Rectal smooth muscle tissue (tissue), 1 donor: ENCODE measurements around the gene PRSS22.

ENCODE experiments used
- H3K27ac ChIP-seq: one replicate; pipeline ENCODE4 v1.7.0; 2013; ENCODE audit warnings: low read depth, low read length, inconsistent platforms
- H3K27me3 ChIP-seq: one replicate; pipeline ENCODE4 v1.7.0; 2013; ENCODE audit warnings: low read length; ENCODE audit not compliant: control insufficient read depth, insufficient read depth
- H3K36me3 ChIP-seq: one replicate; pipeline ENCODE4 v1.7.0; 2013; ENCODE audit warnings: low read length; ENCODE audit not compliant: control insufficient read depth, insufficient read depth
- H3K4me1 ChIP-seq: one replicate; pipeline ENCODE4 v1.7.0; 2013; ENCODE audit warnings: low read length; ENCODE audit not compliant: control insufficient read depth, insufficient read depth
- H3K4me3 ChIP-seq: one replicate; pipeline ENCODE4 v1.7.0; 2013; ENCODE audit warnings: low read length
- H3K9ac ChIP-seq: one replicate; pipeline ENCODE4 v1.7.0; 2013; ENCODE audit warnings: low read length

Gene PRSS22

GRCh38 chr16:2828521-2828840, 29.5 kb downstream of the PRSS22 start:
- Histone ChIP-seq H3K4me3 (no peak overlapping the region), H3K9ac (no peak overlapping the region), H3K36me3 (no peaks in the 10 kb centered on the region), H3K27ac (no peak overlapping the region), H3K4me1 (no peaks in the 10 kb centered on the region), H3K27me3 (peaks cover 3% of the 10 kb centered on the region)

GRCh38 chr16:2827831-2828520, 30.0 kb downstream of the PRSS22 start:
- no peak overlapping the region for H3K9ac ChIP-seq
- H3K4me1 ChIP-seq = no peaks in the 10 kb centered on the region
- no peak overlapping the region for H3K27ac ChIP-seq
- no peaks in the 10 kb centered on the region for H3K36me3 ChIP-seq
- peaks cover 3% of the 10 kb centered on the region for H3K27me3 ChIP-seq
- H3K4me3 ChIP-seq = no peak overlapping the region

- Histone ChIP-seq H3K36me3 (no peaks in the 10 kb centered on the region), H3K4me3 (no peak overlapping the region), H3K4me1 (no peaks in the 10 kb centered on the region), H3K9ac (no peak overlapping the region), H3K27me3 (peaks cover 3% of the 10 kb centered on the region), H3K27ac (no peak overlapping the region)
Measured at GRCh38 chr16:2827374-2827791, 30.6 kb downstream of the PRSS22 start.

GRCh38 chr16:2826591-2827373, 31.2 kb downstream of the PRSS22 start:
- Histone ChIP-seq H3K9ac (no peak overlapping the region), H3K4me1 (no peaks in the 10 kb centered on the region), H3K36me3 (no peaks in the 10 kb centered on the region), H3K4me3 (no peak overlapping the region), H3K27ac (no peak overlapping the region), H3K27me3 (peaks cover 3% of the 10 kb centered on the region)

GRCh38 chr16:2825906-2826305, 32.1 kb downstream of the PRSS22 start:
- Histone ChIP-seq H3K9ac (no peak overlapping the region), H3K4me3 (no peak overlapping the region), H3K4me1 (no peaks in the 10 kb centered on the region), H3K27me3 (no peaks in the 10 kb centered on the region), H3K27ac (no peak overlapping the region), H3K36me3 (no peaks in the 10 kb centered on the region)

- Histone ChIP-seq H3K36me3 (no peaks in the 10 kb centered on the region), H3K27me3 (no peaks in the 10 kb centered on the region), H3K9ac (no peak overlapping the region), H3K4me3 (no peak overlapping the region), H3K27ac (no peak overlapping the region), H3K4me1 (no peaks in the 10 kb centered on the region)
Measured at GRCh38 chr16:2825049-2825742, 32.8 kb downstream of the PRSS22 start.

GRCh38 chr16:2824626-2825025, 33.3 kb downstream of the PRSS22 start:
- Histone ChIP-seq H3K27me3 (no peaks in the 10 kb centered on the region), H3K27ac (no peak overlapping the region), H3K9ac (no peak overlapping the region), H3K36me3 (no peaks in the 10 kb centered on the region), H3K4me3 (no peak overlapping the region), H3K4me1 (no peaks in the 10 kb centered on the region)

DNA sequence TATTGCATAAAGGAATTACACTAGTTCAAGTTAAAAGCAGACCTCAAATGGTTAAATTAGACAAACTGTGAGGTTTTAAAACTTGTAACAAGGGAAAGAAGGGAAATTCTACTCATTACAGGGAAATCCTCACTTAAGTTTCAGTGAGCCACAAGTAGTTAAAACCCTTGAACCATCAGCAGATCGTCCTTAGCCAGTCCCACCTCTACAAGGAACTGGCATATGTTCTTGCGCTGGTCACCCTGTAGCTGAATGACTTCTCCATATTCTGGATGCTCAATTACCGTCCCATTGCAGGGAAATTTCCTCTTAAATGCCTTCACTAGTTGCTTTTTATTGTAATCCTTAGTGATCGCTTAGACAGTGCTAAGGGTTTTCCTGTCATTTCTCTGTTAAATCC, 35.5 kb downstream of the PRSS22 start:
- H3K4me3 ChIP-seq = no peak overlapping the region
- no peaks in the 10 kb centered on the region for H3K4me1 ChIP-seq
- no peak overlapping the region for H3K27ac ChIP-seq
- no peak overlapping the region for H3K9ac ChIP-seq
- H3K36me3 ChIP-seq = no peaks in the 10 kb centered on the region
- no peaks in the 10 kb centered on the region for H3K27me3 ChIP-seq

- H3K36me3 ChIP-seq = no peaks in the 10 kb centered on the region
- no peaks in the 10 kb centered on the region for H3K4me1 ChIP-seq
- no peak overlapping the region for H3K27ac ChIP-seq
- no peaks in the 10 kb centered on the region for H3K27me3 ChIP-seq
- H3K9ac ChIP-seq = no peak overlapping the region
- H3K4me3 ChIP-seq = no peak overlapping the region
Measured at GRCh38 chr16:2822158-2822495, 35.8 kb downstream of the PRSS22 start.

DNA sequence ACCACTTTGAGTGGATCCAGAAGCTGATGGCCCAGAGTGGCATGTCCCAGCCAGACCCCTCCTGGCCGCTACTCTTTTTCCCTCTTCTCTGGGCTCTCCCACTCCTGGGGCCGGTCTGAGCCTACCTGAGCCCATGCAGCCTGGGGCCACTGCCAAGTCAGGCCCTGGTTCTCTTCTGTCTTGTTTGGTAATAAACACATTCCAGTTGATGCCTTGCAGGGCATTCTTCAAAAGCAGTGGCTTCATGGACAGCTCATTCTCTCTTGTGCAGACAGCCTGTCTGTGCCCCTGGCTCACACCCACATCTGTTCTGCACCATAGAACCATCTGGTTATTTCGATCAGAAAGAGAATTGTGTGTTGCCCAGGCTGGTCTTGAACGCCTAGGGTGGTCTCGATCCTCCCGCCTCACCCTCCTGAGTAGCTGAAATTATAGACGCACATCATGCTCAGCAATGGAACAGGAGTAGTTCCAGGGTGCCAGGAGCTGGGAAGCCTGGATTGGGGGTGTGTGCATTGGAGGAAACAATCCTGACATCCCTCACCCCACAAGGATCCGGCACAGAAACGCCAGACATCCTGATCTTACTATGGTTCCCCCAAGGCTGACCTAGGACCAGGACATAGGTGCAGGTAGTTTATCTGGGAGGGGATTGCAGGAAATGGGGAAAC, 36.3 kb downstream of the PRSS22 start:
- H3K9ac ChIP-seq = no peak overlapping the region
- H3K27ac ChIP-seq = no peak overlapping the region
- H3K4me3 ChIP-seq = no peak overlapping the region
- H3K27me3 ChIP-seq = no peaks in the 10 kb centered on the region
- no peaks in the 10 kb centered on the region for H3K36me3 ChIP-seq
- H3K4me1 ChIP-seq = no peaks in the 10 kb centered on the region

- no peaks in the 10 kb centered on the region for H3K27me3 ChIP-seq
Measured at GRCh38 chr16:2820836-2821486, 37.0 kb downstream of the PRSS22 start.

More at GRCh38 chr16:2820836-2821486, 37.0 kb downstream of the PRSS22 start:
- Histone ChIP-seq H3K4me3 (no peak overlapping the region), H3K9ac (no peak overlapping the region), H3K27ac (no peak overlapping the region), H3K36me3 (no peaks in the 10 kb centered on the region), H3K4me1 (no peaks in the 10 kb centered on the region)
